ENCODE measurements around the gene RUNX2.

RUNX2 gene

GRCh38 chr6:45569210-45569945 lies 241.2 kb downstream of the RUNX2 start:
- DNase-seq (ENCODE audit: extremely low read depth, insufficient read length): no peak
- TF ChIP-seq, protein P1, sequence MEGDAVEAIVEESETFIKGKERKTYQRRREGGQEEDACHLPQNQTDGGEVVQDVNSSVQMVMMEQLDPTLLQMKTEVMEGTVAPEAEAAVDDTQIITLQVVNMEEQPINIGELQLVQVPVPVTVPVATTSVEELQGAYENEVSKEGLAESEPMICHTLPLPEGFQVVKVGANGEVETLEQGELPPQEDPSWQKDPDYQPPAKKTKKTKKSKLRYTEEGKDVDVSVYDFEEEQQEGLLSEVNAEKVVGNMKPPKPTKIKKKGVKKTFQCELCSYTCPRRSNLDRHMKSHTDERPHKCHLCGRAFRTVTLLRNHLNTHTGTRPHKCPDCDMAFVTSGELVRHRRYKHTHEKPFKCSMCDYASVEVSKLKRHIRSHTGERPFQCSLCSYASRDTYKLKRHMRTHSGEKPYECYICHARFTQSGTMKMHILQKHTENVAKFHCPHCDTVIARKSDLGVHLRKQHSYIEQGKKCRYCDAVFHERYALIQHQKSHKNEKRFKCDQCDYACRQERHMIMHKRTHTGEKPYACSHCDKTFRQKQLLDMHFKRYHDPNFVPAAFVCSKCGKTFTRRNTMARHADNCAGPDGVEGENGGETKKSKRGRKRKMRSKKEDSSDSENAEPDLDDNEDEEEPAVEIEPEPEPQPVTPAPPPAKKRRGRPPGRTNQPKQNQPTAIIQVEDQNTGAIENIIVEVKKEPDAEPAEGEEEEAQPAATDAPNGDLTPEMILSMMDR (IDR thresholded peaks at IDR 0.05; ENCODE audit: insufficient read depth, low read length, poor library complexity, severe bottlenecking): no peak
- Histone ChIP-seq H3K4me3 (replicated peaks; ENCODE audit: low read depth, low read length) (no peak overlapping the region), H3K36me3 (ENCODE audit: control insufficient read depth, insufficient read depth, low read length) (no peaks in the 10 kb centered on the region), H3K27me3 (replicated peaks; ENCODE audit: control insufficient read depth, insufficient read depth, low read length) (no peaks in the 10 kb centered on the region; the same call in none of the 2 replicates)

DNA sequence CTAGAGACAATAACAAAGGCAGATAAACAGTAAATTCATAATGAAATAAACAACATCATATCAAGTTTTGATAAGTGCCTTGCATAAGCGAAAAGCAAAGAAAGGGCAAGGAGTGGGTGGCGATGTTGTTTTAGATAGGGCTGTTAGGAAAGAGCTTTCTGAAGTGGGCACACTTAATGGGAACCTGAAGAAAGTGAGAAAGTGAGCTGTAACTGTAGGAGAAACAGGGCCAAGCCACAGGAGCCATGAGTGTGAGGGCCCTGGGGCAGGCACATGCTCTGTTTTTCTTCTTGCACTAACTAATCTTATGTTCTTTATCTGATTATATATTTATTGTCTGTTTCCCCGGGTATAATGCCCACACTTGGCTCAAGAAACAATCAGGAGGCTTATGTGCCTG lies 243.0 kb downstream of the RUNX2 start:
- H3K27me3 ChIP-seq (replicated peaks; ENCODE audit: control insufficient read depth, insufficient read depth, low read length): no peaks in the 10 kb centered on the region; the same call in none of the 2 replicates
- TF ChIP-seq, protein P1 (IDR thresholded peaks at IDR 0.05; ENCODE audit: insufficient read depth, low read length, poor library complexity, severe bottlenecking): no peak
- H3K4me3 ChIP-seq (replicated peaks; ENCODE audit: low read depth, low read length): no peak overlapping the region
- DNase-seq (ENCODE audit: extremely low read depth, insufficient read length): no peak
- H3K36me3 ChIP-seq (ENCODE audit: control insufficient read depth, insufficient read depth, low read length): no peaks in the 10 kb centered on the region

DNA sequence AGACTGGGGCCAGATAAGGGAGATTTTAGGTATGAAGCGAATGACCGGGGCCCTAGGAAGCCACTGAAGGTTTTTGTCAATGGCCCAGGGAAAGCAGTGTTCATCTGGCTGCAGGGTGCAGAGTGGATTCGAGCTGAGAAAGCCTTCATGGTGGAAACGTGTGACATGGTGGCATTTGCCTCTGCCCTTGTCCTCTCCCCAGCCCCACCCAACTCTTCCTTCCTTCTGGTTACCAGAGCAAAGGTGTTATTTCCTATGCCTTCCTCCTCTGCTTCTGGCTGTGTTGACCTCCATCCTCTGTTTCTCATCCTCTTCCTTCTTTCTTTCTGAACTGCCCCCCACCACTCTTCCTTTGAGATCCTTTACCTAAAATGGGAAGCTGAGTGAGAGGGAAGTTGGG lies 244.7 kb downstream of the RUNX2 start:
- Histone ChIP-seq H3K36me3 (ENCODE audit: control insufficient read depth, insufficient read depth, low read length) (no peaks in the 10 kb centered on the region), H3K4me3 (replicated peaks; ENCODE audit: low read depth, low read length) (no peak overlapping the region), H3K27me3 (replicated peaks; ENCODE audit: control insufficient read depth, insufficient read depth, low read length) (no peaks in the 10 kb centered on the region; the same call in 1 of the 2 replicates)
- DNase-seq (ENCODE audit: extremely low read depth, insufficient read length): no peak
- TF ChIP-seq, protein P1 (IDR thresholded peaks at IDR 0.05; ENCODE audit: insufficient read depth, low read length, poor library complexity, severe bottlenecking): no peak

DNA sequence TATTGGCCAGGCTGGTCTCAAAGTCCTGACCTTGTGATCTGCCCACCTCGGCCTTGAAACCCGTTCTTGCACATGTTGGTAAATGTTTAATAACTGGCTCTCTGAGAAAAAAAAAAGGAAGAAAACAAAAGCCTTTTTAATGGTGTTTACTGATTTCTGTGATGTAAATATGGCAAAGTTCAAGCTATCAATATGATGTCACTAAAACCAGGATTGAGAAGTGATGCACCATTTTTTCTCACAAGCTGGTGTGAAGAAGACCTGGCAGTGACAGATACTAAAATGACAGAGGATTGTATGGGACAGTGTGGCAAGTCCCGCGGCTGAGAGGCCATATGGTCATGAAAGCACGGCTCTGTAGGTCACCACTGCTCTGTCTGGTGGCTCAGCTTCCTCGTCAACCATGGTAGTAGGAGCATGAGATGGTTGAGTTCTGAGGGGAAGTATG lies 245.9 kb downstream of the RUNX2 start:
- Histone ChIP-seq H3K36me3 (ENCODE audit: control insufficient read depth, insufficient read depth, low read length) (no peaks in the 10 kb centered on the region), H3K27me3 (replicated peaks; ENCODE audit: control insufficient read depth, insufficient read depth, low read length) (no peaks in the 10 kb centered on the region; the same call in 1 of the 2 replicates), H3K4me3 (replicated peaks; ENCODE audit: low read depth, low read length) (no peak overlapping the region)
- TF ChIP-seq, protein P1 (IDR thresholded peaks at IDR 0.05; ENCODE audit: insufficient read depth, low read length, poor library complexity, severe bottlenecking): no peak
- no peak for DNase-seq (ENCODE audit: extremely low read depth, insufficient read length)

DNA sequence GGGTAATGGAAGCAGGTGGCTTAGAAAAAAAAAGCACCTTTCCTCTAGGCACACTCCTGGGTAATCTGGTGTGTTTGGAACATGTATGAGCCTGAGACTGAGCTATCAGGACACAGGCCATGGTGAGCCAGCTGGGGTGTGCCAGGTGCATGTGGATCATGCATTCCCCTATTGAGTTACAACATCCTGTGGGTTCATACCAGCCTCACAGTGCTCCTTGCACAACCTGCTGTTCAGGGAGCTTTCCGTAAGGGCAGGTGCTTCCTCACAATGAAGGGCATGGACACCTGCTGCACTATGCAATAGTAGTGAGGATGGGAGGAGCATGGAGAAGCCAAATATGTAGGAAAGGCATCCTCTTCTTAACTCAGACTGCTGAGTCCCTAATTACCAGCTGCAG lies 246.8 kb downstream of the RUNX2 start:
- DNase-seq (ENCODE audit: extremely low read depth, insufficient read length): no peak
- TF ChIP-seq, protein P1 (IDR thresholded peaks at IDR 0.05; ENCODE audit: insufficient read depth, low read length, poor library complexity, severe bottlenecking): no peak

More for the DNA sequence above, 246.8 kb downstream of the RUNX2 start:
- Histone ChIP-seq H3K27me3 (replicated peaks; ENCODE audit: control insufficient read depth, insufficient read depth, low read length) (no peaks in the 10 kb centered on the region; the same call in 1 of the 2 replicates), H3K4me3 (replicated peaks; ENCODE audit: low read depth, low read length) (no peak overlapping the region), H3K36me3 (ENCODE audit: control insufficient read depth, insufficient read depth, low read length) (no peaks in the 10 kb centered on the region)
